ENCODE measurements around the gene UAP1L1.
A peak's percentile ranks its signal among the peaks of the same experiment; 100 is the strongest.

The UAP1L1 gene

GRCh38 chr9:137052293-137052692 is 25.0 kb upstream of the UAP1L1 start:
- no peak overlapping the region for H3K4me2 ChIP-seq
- no peaks in the 10 kb centered on the region for H3K79me2 ChIP-seq (ENCODE audit: insufficient read depth, low read depth)
- peaks cover 2% of the 10 kb centered on the region for H3K4me1 ChIP-seq (ENCODE audit: low read depth, poor library complexity, severe bottlenecking)
- TF ChIP-seq CTCF (conservative IDR thresholded peaks at IDR 0.05; ENCODE audit: low read depth, low read length): no peak
- H3K27me3 ChIP-seq (ENCODE audit: insufficient read depth, low read depth): peaks cover 86% of the 10 kb centered on the region
- H3K36me3 ChIP-seq (ENCODE audit: insufficient read depth): no peaks in the 10 kb centered on the region
- H3K4me3 ChIP-seq (IDR thresholded peaks at IDR 0.05; ENCODE audit: insufficient read depth, low read depth, low read length): no peak overlapping the region
- H3K27ac ChIP-seq: no peak overlapping the region
- H3K9ac ChIP-seq: no peak overlapping the region
- H4K20me1 ChIP-seq (ENCODE audit: insufficient read depth): no peaks in the 10 kb centered on the region
- no peak overlapping the region for H2AFZ ChIP-seq (ENCODE audit: low read depth)

- TF ChIP-seq CTCF (conservative IDR thresholded peaks at IDR 0.05; ENCODE audit: low read depth, low read length): no peak
- Histone ChIP-seq H3K27ac (no peak overlapping the region), H3K4me3 (IDR thresholded peaks at IDR 0.05; ENCODE audit: insufficient read depth, low read depth, low read length) (no peak overlapping the region), H3K36me3 (ENCODE audit: insufficient read depth) (no peaks in the 10 kb centered on the region), H3K4me2 (no peak overlapping the region), H3K9ac (no peak overlapping the region), H3K4me1 (ENCODE audit: low read depth, poor library complexity, severe bottlenecking) (peaks cover 6% of the 10 kb centered on the region), H2AFZ (ENCODE audit: low read depth) (peak overlapping the region; percentile 14; the same call in 1 of the 2 replicates), H4K20me1 (ENCODE audit: insufficient read depth) (no peaks in the 10 kb centered on the region), H3K79me2 (ENCODE audit: insufficient read depth, low read depth) (no peaks in the 10 kb centered on the region), H3K27me3 (ENCODE audit: insufficient read depth, low read depth) (peaks cover 86% of the 10 kb centered on the region)
These were observed 24.0 kb upstream of the UAP1L1 start for GRCh38 chr9:137052998-137053943.

- H3K27ac ChIP-seq: no peak within 1 kb of the TSS
These were observed 23.1 kb upstream of the UAP1L1 start, which contains the start of gene ENTPD2 for GRCh38 chr9:137053944-137054931. Gene ENTPD2 (minus strand): TSS chr9:137054061. CDS start chr9:137053997, 64 bp downstream.

More at GRCh38 chr9:137053944-137054931, 23.1 kb upstream of the UAP1L1 start, which contains the start of gene ENTPD2:
- Histone ChIP-seq H3K4me3 (IDR thresholded peaks at IDR 0.05; ENCODE audit: insufficient read depth, low read depth, low read length) (no peak within 1 kb of the TSS), H3K4me2 (no peak within 1 kb of the TSS), H3K4me1 (ENCODE audit: low read depth, poor library complexity, severe bottlenecking) (peaks cover 6% of the 10 kb centered on the region), H3K27me3 (ENCODE audit: insufficient read depth, low read depth) (peaks cover 91% of the 10 kb centered on the region), H2AFZ (ENCODE audit: low read depth) (peak within 1 kb of the TSS; percentile 14), H3K9ac (no peak within 1 kb of the TSS), H4K20me1 (ENCODE audit: insufficient read depth) (no peaks in the 10 kb centered on the region), H3K36me3 (ENCODE audit: insufficient read depth) (no peaks in the 10 kb centered on the region), H3K79me2 (ENCODE audit: insufficient read depth, low read depth) (no peaks in the 10 kb centered on the region)
- TF ChIP-seq CTCF (conservative IDR thresholded peaks at IDR 0.05; ENCODE audit: low read depth, low read length): no peak

Data from KMS-11 (cell line).